GM12801 (cell line): ENCODE data around the gene CHRNA4.

Experiments used
- TF ChIP-seq, protein P1 (sequence below): IDR thresholded peaks from one replicate; pipeline ENCODE4 v1.5.1; 2011; ENCODE audit warnings: control low read depth; ENCODE audit not compliant: insufficient read length; ENCODE audit errors: extremely low read depth

The CHRNA4 gene

DNA sequence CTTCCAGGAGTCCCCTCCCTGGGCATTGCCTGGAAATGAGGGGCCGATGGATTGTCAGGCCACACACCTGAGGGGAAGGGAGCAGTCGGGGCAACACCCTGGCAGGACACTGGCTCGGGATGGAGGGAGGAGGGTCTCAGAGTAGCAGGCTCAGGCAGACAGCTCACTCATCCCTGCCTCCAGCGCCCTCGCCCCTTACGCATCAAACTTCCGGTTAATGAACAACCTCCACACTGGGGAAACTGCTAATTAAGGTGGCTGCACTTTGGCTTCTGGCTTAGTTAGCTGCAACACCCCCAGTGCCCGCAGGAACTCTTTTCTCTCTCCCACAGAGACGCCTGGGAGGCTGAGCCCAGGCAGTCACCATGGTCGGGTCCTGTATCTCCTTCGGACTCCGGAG is 13.4 kb upstream of the CHRNA4 start:
- TF ChIP-seq, protein P1, sequence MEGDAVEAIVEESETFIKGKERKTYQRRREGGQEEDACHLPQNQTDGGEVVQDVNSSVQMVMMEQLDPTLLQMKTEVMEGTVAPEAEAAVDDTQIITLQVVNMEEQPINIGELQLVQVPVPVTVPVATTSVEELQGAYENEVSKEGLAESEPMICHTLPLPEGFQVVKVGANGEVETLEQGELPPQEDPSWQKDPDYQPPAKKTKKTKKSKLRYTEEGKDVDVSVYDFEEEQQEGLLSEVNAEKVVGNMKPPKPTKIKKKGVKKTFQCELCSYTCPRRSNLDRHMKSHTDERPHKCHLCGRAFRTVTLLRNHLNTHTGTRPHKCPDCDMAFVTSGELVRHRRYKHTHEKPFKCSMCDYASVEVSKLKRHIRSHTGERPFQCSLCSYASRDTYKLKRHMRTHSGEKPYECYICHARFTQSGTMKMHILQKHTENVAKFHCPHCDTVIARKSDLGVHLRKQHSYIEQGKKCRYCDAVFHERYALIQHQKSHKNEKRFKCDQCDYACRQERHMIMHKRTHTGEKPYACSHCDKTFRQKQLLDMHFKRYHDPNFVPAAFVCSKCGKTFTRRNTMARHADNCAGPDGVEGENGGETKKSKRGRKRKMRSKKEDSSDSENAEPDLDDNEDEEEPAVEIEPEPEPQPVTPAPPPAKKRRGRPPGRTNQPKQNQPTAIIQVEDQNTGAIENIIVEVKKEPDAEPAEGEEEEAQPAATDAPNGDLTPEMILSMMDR = no peak

DNA sequence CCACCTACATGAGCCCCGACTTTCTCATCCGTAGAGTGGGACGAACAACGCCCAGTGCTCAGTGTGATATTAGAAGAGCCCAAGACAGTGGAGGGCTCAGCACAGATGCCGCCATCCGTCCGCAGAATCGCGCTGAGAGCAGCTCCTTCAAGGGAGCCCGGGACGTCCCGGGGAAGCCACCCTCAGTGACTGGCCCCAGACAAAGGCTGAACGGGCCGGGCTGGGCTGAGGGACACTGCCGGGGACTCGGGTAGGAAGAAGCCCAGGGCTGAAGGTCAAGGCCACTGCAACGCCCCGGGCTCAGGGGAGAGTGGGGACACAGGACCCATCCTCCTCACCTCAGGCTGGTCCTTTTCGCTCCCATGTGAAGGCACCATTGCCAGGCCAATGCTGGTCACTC is 12.8 kb upstream of the CHRNA4 start:
- TF ChIP-seq, protein P1 = no peak

DNA sequence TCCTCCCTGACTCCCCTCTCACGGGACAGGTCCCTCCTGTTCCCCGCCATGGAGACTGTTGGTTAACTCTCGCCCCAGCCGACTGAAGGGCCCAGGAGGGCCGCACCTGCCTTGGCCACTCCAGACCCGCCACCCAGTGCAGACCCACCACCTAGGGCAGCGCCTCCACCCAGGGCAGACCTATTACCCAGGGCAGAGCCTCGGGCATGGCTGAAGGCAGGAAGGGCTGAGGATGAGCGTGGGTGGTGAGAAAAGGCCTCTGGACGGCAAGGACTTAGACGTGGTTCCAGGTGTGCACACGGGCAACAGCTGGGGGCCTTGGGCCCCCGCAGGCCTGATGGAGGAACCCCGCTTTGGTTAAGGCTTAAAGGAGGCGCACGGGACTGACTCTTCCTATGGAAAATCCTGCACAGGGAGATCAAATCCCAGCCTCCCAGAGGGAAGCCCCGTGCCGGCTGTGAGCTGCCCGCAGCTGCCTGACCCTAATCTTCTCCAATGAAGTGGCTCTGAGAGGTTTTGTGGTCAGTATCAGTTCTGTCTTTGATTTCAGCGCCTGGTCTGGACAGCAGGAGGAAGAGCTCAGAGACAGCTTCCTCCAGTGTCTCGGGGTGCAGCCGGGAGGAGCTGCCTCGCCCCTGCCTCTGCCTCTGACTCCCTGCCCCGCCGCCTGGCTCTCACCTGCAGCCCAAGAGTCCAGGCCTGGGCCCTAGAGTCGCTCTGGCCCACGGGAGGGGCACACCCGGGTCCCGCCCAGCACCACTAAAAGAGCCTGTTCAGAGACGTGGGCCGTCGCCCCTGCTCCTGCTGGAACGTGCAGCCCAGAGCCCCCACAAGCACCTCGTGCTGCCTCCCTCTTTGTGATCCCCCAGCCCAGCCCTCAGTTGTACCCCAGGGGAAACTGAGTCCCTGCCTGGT is 12.1 kb upstream of the CHRNA4 start:
- TF ChIP-seq, protein P1 = no peak

DNA sequence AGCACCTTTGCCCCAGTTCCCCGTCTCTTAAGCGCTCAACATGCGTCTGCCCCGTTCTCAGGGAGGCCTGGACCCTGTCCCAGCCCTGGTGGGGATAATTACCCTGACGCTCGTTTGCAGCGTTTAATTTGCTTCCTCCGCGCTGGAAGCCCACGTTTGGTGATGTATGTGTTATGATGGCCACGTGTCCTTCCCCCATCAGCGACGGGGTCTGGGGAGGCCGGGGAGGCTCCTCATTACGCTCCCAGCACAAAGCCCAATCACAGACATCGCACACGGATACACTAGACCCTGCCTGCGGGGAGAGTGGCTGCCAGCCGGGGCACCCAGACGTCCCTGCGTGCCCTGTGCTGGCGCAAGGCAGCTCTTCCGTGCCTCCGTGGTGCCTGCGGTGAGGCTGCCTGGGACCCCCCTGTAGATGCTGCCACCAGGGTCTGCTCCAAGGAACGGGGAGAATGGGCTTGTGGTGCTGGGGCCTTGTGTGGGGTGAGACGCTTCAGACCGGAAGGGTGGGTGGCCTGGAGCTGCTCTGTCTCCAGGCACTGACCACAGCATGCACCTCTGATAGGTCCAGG is 10.2 kb upstream of the CHRNA4 start:
- TF ChIP-seq, protein P1 = no peak

DNA sequence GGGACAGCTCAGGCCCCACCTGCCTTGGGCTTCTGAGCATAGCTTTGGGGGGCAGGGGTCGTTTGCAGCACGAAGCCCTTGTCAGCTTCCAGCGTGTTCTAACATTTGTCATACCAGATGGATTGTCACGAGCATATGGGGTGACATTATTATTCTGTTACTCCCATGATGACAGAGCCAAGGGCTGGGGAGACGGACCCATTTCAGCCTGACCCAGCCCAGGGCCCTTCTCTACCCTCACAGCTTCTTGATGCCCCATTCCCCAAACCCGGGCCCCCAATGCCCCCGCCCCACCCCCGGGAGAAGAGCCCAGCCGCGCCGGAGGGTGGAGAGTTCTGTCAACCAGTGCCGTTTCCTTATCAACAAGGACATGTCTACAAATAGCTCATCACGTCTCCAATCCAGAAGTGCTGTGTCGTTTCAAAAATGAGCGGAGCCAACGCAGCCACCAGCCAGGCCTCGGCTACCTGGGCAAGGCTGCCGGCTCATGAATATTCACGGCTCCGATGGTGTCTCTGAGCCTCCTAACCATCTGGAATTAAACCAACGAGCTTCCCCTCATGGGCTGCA is 9.6 kb upstream of the CHRNA4 start:
- TF ChIP-seq, protein P1 = no peak

DNA sequence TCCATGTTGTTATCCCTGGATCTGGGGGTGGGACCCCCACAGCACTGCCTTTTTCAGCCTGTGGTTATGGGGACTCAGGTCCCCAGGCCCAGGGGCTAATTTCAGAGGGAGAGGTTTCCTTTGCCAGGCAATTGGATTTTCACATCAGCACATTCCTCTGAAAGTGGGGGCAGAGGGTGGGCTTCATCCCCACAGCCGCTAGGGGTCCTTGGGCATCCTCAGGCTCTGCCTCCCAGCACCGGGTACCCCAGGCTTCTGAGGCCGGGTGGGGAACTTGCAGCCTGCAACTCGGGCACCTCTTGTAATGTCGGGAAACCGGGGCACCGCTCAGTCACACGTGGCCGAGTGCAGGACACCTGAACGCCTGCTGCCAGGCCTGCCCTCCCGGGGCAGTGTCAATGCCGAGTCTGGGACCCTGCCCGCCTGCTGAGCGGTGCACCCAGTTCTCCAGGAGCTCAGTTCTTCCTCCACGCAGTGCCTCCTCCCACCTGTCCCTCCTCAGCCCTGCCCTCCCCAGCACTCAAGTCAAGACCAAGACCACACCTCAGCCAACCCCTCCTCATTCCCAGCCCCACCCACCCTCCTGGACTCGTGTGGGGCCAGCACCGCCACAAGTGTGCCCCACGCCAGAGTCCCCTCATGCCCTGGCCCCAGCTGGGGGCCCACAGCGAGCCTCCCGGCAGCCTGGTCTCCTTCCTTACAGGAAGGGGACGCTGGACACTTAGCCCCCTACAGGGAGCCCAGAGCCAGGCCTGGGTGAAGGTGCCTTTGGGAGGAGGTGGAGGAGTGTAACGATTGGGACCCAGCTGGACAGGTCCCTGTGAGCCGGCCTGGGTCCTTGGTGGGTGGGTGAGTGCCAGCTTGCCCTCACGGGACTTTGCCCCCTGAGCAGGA is 8.8 kb upstream of the CHRNA4 start:
- TF ChIP-seq, protein P1 = no peak
